ENCODE data around the gene PTH2R. TPM values are rescaled to one million over a fixed set of nuclear protein-coding genes. Genes with fewer than 3 reads are reported as not detected.
"Not testable (repeated sequence)": the region's sequence is repeated elsewhere in the genome, so short reads cannot be mapped to it uniquely, and the experiment has no call there.

Gene PTH2R
- total RNA-seq, 1 experiment from 2014 or later: not detected

- no peaks in the 10 kb centered on the region for H3K27me3 ChIP-seq (ENCODE audit: insufficient read depth, low read depth)
- no peaks in the 10 kb centered on the region for H4K20me1 ChIP-seq (ENCODE audit: insufficient read depth)
- BruUV-seq (replicated peaks): no TSS peak
- no peak overlapping the region for H3K4me3 ChIP-seq
- H3K9me3 ChIP-seq (ENCODE audit: insufficient read depth, low read depth): no peaks in the 10 kb centered on the region
- H3K9me2 ChIP-seq (ENCODE audit: insufficient read depth): no peaks in the 10 kb centered on the region
- ChIA-PET POLR2A (ENCODE audit: unreplicated experiment) (no interaction called here), CTCF (no interaction called here)
- H3K4me2 ChIP-seq: no peak overlapping the region
- no peaks in the 10 kb centered on the region for H3K36me3 ChIP-seq (ENCODE audit: low read depth)
- no peak for TF ChIP-seq CTCF (conservative IDR thresholded peaks at IDR 0.05)
- TF ChIP-seq EZH2 (IDR thresholded peaks at IDR 0.05; ENCODE audit: low read depth): no peak
- H3K27ac ChIP-seq: no peak overlapping the region
- no peaks in the 10 kb centered on the region for H3K4me1 ChIP-seq (replicated peaks; ENCODE audit: insufficient read depth)
- H2AFZ ChIP-seq: no peak overlapping the region
- H3F3A ChIP-seq (ENCODE audit: insufficient read depth, low read depth): no peaks in the 10 kb centered on the region
- intact Hi-C loops (cut with micrococcal nuclease; ENCODE audit: unreplicated experiment): no loop called here
- DNase-seq: no peak
- H3K79me2 ChIP-seq (ENCODE audit: low read depth): no peaks in the 10 kb centered on the region
Observed at GRCh38 chr2:208511573-208511972, 105.0 kb downstream of the PTH2R start.

GRCh38 chr2:208515099-208515498, 108.5 kb downstream of the PTH2R start:
- intact Hi-C loops (cut with micrococcal nuclease; ENCODE audit: unreplicated experiment): no loop called here
- Histone ChIP-seq H4K20me1 (ENCODE audit: insufficient read depth) (no peaks in the 10 kb centered on the region), H3K9me2 (ENCODE audit: insufficient read depth) (no peaks in the 10 kb centered on the region), H3K4me2 (no peak overlapping the region), H2AFZ (no peak overlapping the region), H3K4me3 (no peak overlapping the region), H3F3A (ENCODE audit: insufficient read depth, low read depth) (no peaks in the 10 kb centered on the region), H3K27ac (no peak overlapping the region), H3K4me1 (replicated peaks; ENCODE audit: insufficient read depth) (no peaks in the 10 kb centered on the region), H3K9me3 (ENCODE audit: insufficient read depth, low read depth) (no peaks in the 10 kb centered on the region), H3K36me3 (ENCODE audit: low read depth) (no peaks in the 10 kb centered on the region), H3K79me2 (ENCODE audit: low read depth) (no peaks in the 10 kb centered on the region), H3K27me3 (ENCODE audit: insufficient read depth, low read depth) (no peaks in the 10 kb centered on the region)
- no peak for DNase-seq
- ChIA-PET CTCF (no interaction called here), POLR2A (ENCODE audit: unreplicated experiment) (no interaction called here)
- no TSS peak for BruUV-seq (replicated peaks)
- TF ChIP-seq CTCF (conservative IDR thresholded peaks at IDR 0.05): no peak
- TF ChIP-seq EZH2 (IDR thresholded peaks at IDR 0.05; ENCODE audit: low read depth): no peak

GRCh38 chr2:208523069-208523468, 116.5 kb downstream of the PTH2R start:
- intact Hi-C loops (cut with micrococcal nuclease; ENCODE audit: unreplicated experiment); H3K36me3 ChIP-seq (ENCODE audit: low read depth); H3F3A ChIP-seq (ENCODE audit: insufficient read depth, low read depth); H3K4me1 ChIP-seq (replicated peaks; ENCODE audit: insufficient read depth); POLR2A ChIA-PET (ENCODE audit: unreplicated experiment); BruUV-seq (replicated peaks); H3K4me3 ChIP-seq; CTCF ChIA-PET; H3K4me2 ChIP-seq; H3K9me2 ChIP-seq (ENCODE audit: insufficient read depth); H3K9me3 ChIP-seq (ENCODE audit: insufficient read depth, low read depth); H4K20me1 ChIP-seq (ENCODE audit: insufficient read depth); DNase-seq; H2AFZ ChIP-seq; H3K27me3 ChIP-seq (ENCODE audit: insufficient read depth, low read depth); H3K79me2 ChIP-seq (ENCODE audit: low read depth); H3K27ac ChIP-seq: not testable (repeated sequence)

- intact Hi-C loops (cut with micrococcal nuclease; ENCODE audit: unreplicated experiment); H4K20me1 ChIP-seq (ENCODE audit: insufficient read depth); POLR2A ChIA-PET (ENCODE audit: unreplicated experiment): not testable (repeated sequence)
Observed at GRCh38 chr2:208525165-208525564, 118.6 kb downstream of the PTH2R start.

More at GRCh38 chr2:208525165-208525564, 118.6 kb downstream of the PTH2R start:
- H3K27ac ChIP-seq; H3K4me1 ChIP-seq (replicated peaks; ENCODE audit: insufficient read depth); H3K4me3 ChIP-seq; H3K27me3 ChIP-seq (ENCODE audit: insufficient read depth, low read depth); H3K36me3 ChIP-seq (ENCODE audit: low read depth); CTCF ChIA-PET; H3K79me2 ChIP-seq (ENCODE audit: low read depth); H3K9me2 ChIP-seq (ENCODE audit: insufficient read depth); H3K9me3 ChIP-seq (ENCODE audit: insufficient read depth, low read depth); H3F3A ChIP-seq (ENCODE audit: insufficient read depth, low read depth); H2AFZ ChIP-seq; DNase-seq; H3K4me2 ChIP-seq; BruUV-seq (replicated peaks): not testable (repeated sequence)

Measured in PC-9 (cell line).